Keratinocyte (primary cell): Measurements from ENCODE around the gene LOC128125822.
A peak's percentile ranks its signal among the peaks of the same experiment; 100 is the strongest.

Experiments
- DNase-seq: peaks from one replicate; pipeline ENCODE4 v3.0.0-alpha.2; 2011; ENCODE audit warnings: low read depth, missing footprints, low spot score
- FAIRE-seq: peaks from 2 replicates; lab custom pipeline; 2011; peaks lifted over from hg19 to GRCh38; lab: Jason Lieb, UNC
- H2AFZ ChIP-seq: 2 replicates; pipeline ENCODE4 v1.6.0; 2012; ENCODE audit warnings: low read length, control low read depth, inconsistent platforms; ENCODE audit not compliant: control insufficient read depth
- H3K27ac ChIP-seq: 2 replicates; pipeline ENCODE4 v1.5.1; 2011; ENCODE audit warnings: low read length; ENCODE audit not compliant: control insufficient read depth, insufficient read depth
- H3K27me3 ChIP-seq: 3 replicates; pipeline ENCODE4 v1.6.0; 2011; ENCODE audit warnings: low read length; ENCODE audit not compliant: control insufficient read depth, insufficient read depth; ENCODE audit errors: extremely low read depth
- H3K36me3 ChIP-seq, 2 experiments: 2 replicates in 1 of 2; 3 replicates in 1 of 2; pipeline ENCODE4 v1.5.1; 2011; ENCODE audit warnings: low read length in 2 of 2, mild to moderate bottlenecking in 1 of 2; ENCODE audit not compliant: control insufficient read depth in 2 of 2, insufficient read depth in 2 of 2; ENCODE audit errors: extremely low read depth in 1 of 2
- H3K4me1 ChIP-seq: 3 replicates; pipeline ENCODE4 v1.5.1; 2011; ENCODE audit warnings: low read length; ENCODE audit not compliant: control insufficient read depth, insufficient read depth; ENCODE audit errors: extremely low read depth
- H3K4me2 ChIP-seq: 3 replicates; pipeline ENCODE4 v1.6.0; 2011; ENCODE audit warnings: low read depth, low read length; ENCODE audit not compliant: control insufficient read depth, insufficient read depth; ENCODE audit errors: extremely low read depth
- H3K4me3 ChIP-seq, 3 experiments: fragments of 200-600 bp in 1 of 3; sonication (generic) in 1 of 3; 2 replicates in 2 of 3; 3 replicates in 1 of 3; pipeline ENCODE4 v1.5.1; 2011 to 2016; ENCODE audit warnings: low read length in 3 of 3, mild to moderate bottlenecking in 3 of 3, control low read depth in 2 of 3, inconsistent platforms in 1 of 3, low read depth in 1 of 3, mixed read lengths in 1 of 3, mixed run types in 1 of 3, moderate library complexity in 1 of 3; ENCODE audit not compliant: control insufficient read depth in 2 of 3, insufficient read depth in 2 of 3; ENCODE audit errors: extremely low read depth in 1 of 3
- H3K79me2 ChIP-seq: 2 replicates; pipeline ENCODE4 v1.6.0; 2012; ENCODE audit warnings: low read length; ENCODE audit not compliant: control insufficient read depth, insufficient read depth
- H3K9ac ChIP-seq: 3 replicates; pipeline ENCODE4 v1.6.0; 2011; ENCODE audit warnings: low read length; ENCODE audit not compliant: control insufficient read depth, insufficient read depth; ENCODE audit errors: extremely low read depth
- H3K9me1 ChIP-seq: 3 replicates; pipeline ENCODE4 v1.6.0; 2011; ENCODE audit warnings: low read length; ENCODE audit not compliant: control insufficient read depth, insufficient read depth; ENCODE audit errors: extremely low read depth
- H3K9me3 ChIP-seq: 2 replicates; pipeline ENCODE4 v1.5.1; 2012; ENCODE audit warnings: low read depth, low read length; ENCODE audit not compliant: control insufficient read depth
- H4K20me1 ChIP-seq: 3 replicates; pipeline ENCODE4 v1.6.0; 2011; ENCODE audit warnings: low read length; ENCODE audit not compliant: control insufficient read depth, insufficient read depth; ENCODE audit errors: extremely low read depth
- EZH2 ChIP-seq: IDR thresholded peaks from one replicate; pipeline ENCODE4 v1.6.1; 2012; ENCODE audit warnings: inconsistent platforms, mild to moderate bottlenecking, low read length, moderate library complexity
- dilution Hi-C: fragments of 300-500 bp; cut with MboI; formaldehyde crosslinking; loops from one replicate; pipeline ENCODE4 v1.7.0; 2020; ENCODE audit warnings: low sequenced_read_pairs; ENCODE audit not compliant: extremely low pct_ligation_motif_present
- TF ChIP-seq, protein P1 (sequence below), 3 experiments: IDR thresholded peaks in 1 of 3; conservative IDR thresholded peaks in 1 of 3; optimal IDR thresholded peaks in 1 of 3; 2 replicates in 2 of 3; 3 replicates in 1 of 3; pipeline versions ENCODE3 to v1.5.1; 2011; ENCODE audit warnings: low read length in 3 of 3, mild to moderate bottlenecking in 3 of 3, moderate library complexity in 2 of 3, control low read depth in 1 of 3, inconsistent platforms in 1 of 3; ENCODE audit not compliant: insufficient read depth in 2 of 3; ENCODE audit errors: extremely low read depth in 1 of 3

Gene LOC128125822

DNA sequence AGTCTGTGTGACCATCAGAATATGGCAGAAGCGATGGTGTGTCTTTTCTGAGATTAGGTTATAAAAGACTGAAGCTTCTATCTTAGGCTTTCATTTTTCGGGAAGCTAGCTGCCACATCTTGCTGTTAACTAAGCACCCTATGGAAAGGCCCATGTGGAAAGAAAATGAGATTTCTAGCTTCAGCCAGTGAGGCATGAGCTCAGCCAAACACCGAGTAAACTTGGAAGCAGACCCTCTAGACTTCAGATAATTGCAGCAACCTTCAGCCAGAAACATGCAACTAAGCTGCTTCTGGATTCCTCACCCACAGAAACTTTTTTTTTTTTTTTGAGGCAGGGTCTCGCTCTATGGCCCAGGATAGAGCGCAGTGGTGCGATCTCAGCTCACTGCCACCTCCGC lies 20.6 kb downstream of the LOC128125822 start:
- no peak overlapping the region for H3K9ac ChIP-seq
- no peak overlapping the region for H3K4me2 ChIP-seq
- DNase-seq, result no peak
- no peaks in the 10 kb centered on the region for H3K9me1 ChIP-seq
- H2AFZ ChIP-seq, result no peak overlapping the region
- H3K79me2 ChIP-seq, result no peaks in the 10 kb centered on the region
- peaks cover 4% of the 10 kb centered on the region for H3K4me1 ChIP-seq
- dilution Hi-C loops, result no loop called here
- no peak overlapping the region for H3K4me3 ChIP-seq
- H3K27ac ChIP-seq, result no peak overlapping the region
- H3K9me3 ChIP-seq, result no peaks in the 10 kb centered on the region
- H3K27me3 ChIP-seq, result no peaks in the 10 kb centered on the region
- TF ChIP-seq, protein P1, sequence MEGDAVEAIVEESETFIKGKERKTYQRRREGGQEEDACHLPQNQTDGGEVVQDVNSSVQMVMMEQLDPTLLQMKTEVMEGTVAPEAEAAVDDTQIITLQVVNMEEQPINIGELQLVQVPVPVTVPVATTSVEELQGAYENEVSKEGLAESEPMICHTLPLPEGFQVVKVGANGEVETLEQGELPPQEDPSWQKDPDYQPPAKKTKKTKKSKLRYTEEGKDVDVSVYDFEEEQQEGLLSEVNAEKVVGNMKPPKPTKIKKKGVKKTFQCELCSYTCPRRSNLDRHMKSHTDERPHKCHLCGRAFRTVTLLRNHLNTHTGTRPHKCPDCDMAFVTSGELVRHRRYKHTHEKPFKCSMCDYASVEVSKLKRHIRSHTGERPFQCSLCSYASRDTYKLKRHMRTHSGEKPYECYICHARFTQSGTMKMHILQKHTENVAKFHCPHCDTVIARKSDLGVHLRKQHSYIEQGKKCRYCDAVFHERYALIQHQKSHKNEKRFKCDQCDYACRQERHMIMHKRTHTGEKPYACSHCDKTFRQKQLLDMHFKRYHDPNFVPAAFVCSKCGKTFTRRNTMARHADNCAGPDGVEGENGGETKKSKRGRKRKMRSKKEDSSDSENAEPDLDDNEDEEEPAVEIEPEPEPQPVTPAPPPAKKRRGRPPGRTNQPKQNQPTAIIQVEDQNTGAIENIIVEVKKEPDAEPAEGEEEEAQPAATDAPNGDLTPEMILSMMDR (optimal IDR thresholded peaks at IDR 0.05 in 1 of 3, IDR thresholded peaks at IDR 0.05 in 1 of 3, conservative IDR thresholded peaks at IDR 0.05 in 1 of 3; ENCODE audit: extremely low read depth in 1 of 3, insufficient read depth in 2 of 3, low read length in 3 of 3), result no peak
- TF ChIP-seq EZH2, result no peak
- no peak for FAIRE-seq
- no peaks in the 10 kb centered on the region for H3K36me3 ChIP-seq
- H4K20me1 ChIP-seq, result no peaks in the 10 kb centered on the region

DNA sequence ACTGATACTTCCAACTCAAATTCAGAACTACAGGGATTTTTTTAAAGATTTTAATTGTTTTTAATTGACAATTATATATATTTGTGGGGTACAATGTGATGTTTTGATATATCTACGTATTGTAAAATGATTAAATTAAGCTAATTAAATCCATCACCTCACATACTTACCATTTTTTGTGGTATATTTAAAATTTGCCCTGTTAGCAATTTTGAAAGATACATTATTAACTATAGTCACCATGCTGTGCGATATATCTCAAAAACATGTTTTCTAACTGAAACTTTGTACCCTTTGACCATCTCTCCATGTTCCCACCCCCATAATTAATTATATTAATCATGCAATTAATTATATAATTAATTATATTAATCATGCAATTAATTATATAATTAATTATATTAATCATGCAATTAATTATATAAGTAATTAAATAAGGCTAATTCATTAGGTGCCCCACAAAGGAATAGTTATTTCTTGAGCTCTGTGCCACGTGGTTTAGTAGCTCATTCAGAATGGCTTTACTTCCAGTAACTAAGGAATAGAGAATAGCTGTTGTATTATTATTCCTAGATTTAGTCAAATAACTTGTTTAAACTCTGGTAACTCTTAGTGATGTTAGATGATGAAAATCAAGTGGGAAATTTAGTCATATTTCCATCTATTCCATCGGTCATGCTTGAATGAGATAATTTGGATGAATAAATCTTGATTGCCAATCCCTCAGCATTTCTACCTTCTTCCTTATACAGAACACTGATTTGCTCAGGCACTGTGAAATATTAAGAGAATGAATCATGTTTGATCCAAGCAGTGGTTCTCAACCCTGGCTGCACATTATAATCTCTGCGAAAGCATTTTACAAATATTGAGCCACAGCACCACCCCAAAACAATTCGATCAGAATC lies 25.1 kb downstream of the LOC128125822 start:
- H3K36me3 ChIP-seq, result no peaks in the 10 kb centered on the region
- H3K9me3 ChIP-seq, result no peaks in the 10 kb centered on the region
- H3K79me2 ChIP-seq, result no peaks in the 10 kb centered on the region
- H3K9me1 ChIP-seq, result no peaks in the 10 kb centered on the region
- TF ChIP-seq, protein P1 (optimal IDR thresholded peaks at IDR 0.05 in 1 of 3, IDR thresholded peaks at IDR 0.05 in 1 of 3, conservative IDR thresholded peaks at IDR 0.05 in 1 of 3; ENCODE audit: extremely low read depth in 1 of 3, insufficient read depth in 2 of 3, low read length in 3 of 3), result no peak
- no peak for TF ChIP-seq EZH2
- no peak overlapping the region for H3K9ac ChIP-seq
- H2AFZ ChIP-seq, result peak overlapping the region; percentile 100
- peak; percentile 9 for FAIRE-seq
- dilution Hi-C loops, result no loop called here
- H3K27me3 ChIP-seq, result no peaks in the 10 kb centered on the region
- H3K4me1 ChIP-seq, result peaks cover 11% of the 10 kb centered on the region
- H3K4me3 ChIP-seq, result peak overlapping the region; percentile 42 to 97 (median 88)
- no peaks in the 10 kb centered on the region for H4K20me1 ChIP-seq
- H3K27ac ChIP-seq, result no peak overlapping the region
- no peak for DNase-seq
- peak overlapping the region; percentile 100 for H3K4me2 ChIP-seq
